Body of pancreas (tissue), 4 donors: ENCODE results near the gene MYO7B. TPM values are rescaled to one million over a fixed set of nuclear protein-coding genes. Genes with fewer than 3 reads are reported as not detected.

Experiments used
- ATAC-seq: fragments of 150-250 bp; one replicate; pipeline ENCODE4 v1.9.1; 2016
- DNase-seq, 4 donors: peaks; one replicate each; pipeline ENCODE4 v3.0.0-alpha.2; 2019
- H3K27ac ChIP-seq, 4 donors: fragments of 200-600 bp; sonication (generic); 1 replicate in 3 of 4; 2 replicates in 1 of 4; pipeline versions ENCODE4 v1.5.1 to v1.6.1; 2016 to 2019; ENCODE audit warnings: mild to moderate bottlenecking in 1 of 4, mixed read lengths in 1 of 4, moderate library complexity in 1 of 4
- H3K27me3 ChIP-seq, 2 donors: fragments of 200-600 bp; sonication (generic); one replicate each; pipeline ENCODE4 v1.6.0; 2016; ENCODE audit warnings: mild to moderate bottlenecking in 1 of 2
- H3K36me3 ChIP-seq, 2 donors: fragments of 200-600 bp; sonication (generic); replicated peaks in 1 of 2; 2 replicates each; pipeline ENCODE4 v1.5.1; 2016; ENCODE audit warnings: low read depth in 2 of 2; ENCODE audit not compliant: insufficient read depth in 1 of 2
- H3K4me1 ChIP-seq: fragments of 200-600 bp; sonication (generic); one replicate; pipeline ENCODE4 v1.6.0; 2016
- H3K4me3 ChIP-seq, 2 donors: fragments of 200-600 bp; sonication (generic); 1 replicate in 1 of 2; 2 replicates in 1 of 2; pipeline ENCODE4 v1.5.1; 2016 to 2019
- H3K9me3 ChIP-seq, 3 donors: fragments of 200-600 bp; sonication (generic); 1 replicate in 2 of 3; 2 replicates in 1 of 3; pipeline ENCODE4 v1.5.1; 2016
- POLR2A ChIP-seq, 3 donors: fragments of 450-650 bp; IDR thresholded peaks; one replicate each; pipeline ENCODE4 v1.6.1; 2016; ENCODE audit warnings: antibody characterized with exemption in 3 of 3, mild to moderate bottlenecking in 2 of 3
- WGBS, 2 donors: methylation state at CpG; one replicate each; pipeline ENCODE4 v1.1.5; 2017; 5-methylcytosine and 5-hydroxymethylcytosine counted together
- intact Hi-C: fragments of 100-400 bp; cut with DNase I; formaldehyde crosslinking; loops from one replicate; pipeline ENCODE4 v1.15.1; 2023
- total RNA-seq, 2 donors: library from RNA; depleted of rRNA; stranded (reverse); fragments of >200 nt; gene quantifications; one replicate each; pipeline ENCODE4 v1.1.0, GENCODE V29; 2016
- TF ChIP-seq, protein P1 (sequence below), 7 experiments: fragments of 450-650 bp in 4 of 7; fragments of 200-600 bp in 3 of 7; sonication (generic) in 3 of 7; IDR thresholded peaks; one replicate each; pipeline ENCODE4 v1.5.1; 2016 to 2019; ENCODE audit warnings: antibody characterized with exemption in 7 of 7

Gene MYO7B
- total RNA-seq, 2 donors from 2014 or later = 0.33 to 1.8 TPM

DNA sequence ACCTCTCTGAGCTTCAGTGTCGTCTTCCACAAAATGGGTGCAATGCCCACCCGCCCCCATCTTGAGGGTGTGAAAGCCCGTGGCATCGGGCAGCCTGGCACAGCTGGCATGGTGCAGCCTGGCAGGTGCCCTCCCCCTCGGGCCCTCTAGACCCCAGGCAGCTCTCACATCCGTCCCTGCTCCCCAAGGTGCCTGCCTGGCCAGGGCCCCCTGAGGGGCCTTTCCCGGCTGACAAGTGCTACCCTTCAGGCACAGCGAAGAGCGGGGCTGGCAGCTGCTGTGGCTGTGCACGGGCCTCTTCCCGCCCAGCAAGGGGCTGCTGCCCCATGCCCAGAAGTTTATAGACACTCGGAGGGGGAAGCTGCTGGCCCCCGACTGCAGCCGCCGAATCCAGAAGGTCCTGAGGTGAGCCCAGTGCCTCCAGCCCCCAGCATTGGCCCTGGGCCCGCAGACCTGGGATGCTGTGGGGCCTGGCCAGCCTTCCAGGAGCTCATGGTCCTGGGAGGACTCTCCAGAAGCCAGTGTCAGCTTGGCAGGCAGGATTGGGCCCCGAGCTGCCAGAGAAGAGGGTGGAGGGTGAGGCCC is 96.6 kb downstream of the MYO7B start:
- 81 to 100% methylated on average over 1 to 16 of the region's 17 CpGs for WGBS, 2 donors
- TF ChIP-seq, protein P1, sequence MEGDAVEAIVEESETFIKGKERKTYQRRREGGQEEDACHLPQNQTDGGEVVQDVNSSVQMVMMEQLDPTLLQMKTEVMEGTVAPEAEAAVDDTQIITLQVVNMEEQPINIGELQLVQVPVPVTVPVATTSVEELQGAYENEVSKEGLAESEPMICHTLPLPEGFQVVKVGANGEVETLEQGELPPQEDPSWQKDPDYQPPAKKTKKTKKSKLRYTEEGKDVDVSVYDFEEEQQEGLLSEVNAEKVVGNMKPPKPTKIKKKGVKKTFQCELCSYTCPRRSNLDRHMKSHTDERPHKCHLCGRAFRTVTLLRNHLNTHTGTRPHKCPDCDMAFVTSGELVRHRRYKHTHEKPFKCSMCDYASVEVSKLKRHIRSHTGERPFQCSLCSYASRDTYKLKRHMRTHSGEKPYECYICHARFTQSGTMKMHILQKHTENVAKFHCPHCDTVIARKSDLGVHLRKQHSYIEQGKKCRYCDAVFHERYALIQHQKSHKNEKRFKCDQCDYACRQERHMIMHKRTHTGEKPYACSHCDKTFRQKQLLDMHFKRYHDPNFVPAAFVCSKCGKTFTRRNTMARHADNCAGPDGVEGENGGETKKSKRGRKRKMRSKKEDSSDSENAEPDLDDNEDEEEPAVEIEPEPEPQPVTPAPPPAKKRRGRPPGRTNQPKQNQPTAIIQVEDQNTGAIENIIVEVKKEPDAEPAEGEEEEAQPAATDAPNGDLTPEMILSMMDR (IDR thresholded peaks at IDR 0.05) = no peak
- TF ChIP-seq POLR2A (IDR thresholded peaks at IDR 0.05) = no peak
- Histone ChIP-seq H3K27me3 (no peaks in the 10 kb centered on the region), H3K9me3 (no peaks in the 10 kb centered on the region), H3K4me1 (no peaks in the 10 kb centered on the region), H3K4me3 (no peak overlapping the region), H3K27ac (no peak overlapping the region), H3K36me3 (no peaks in the 10 kb centered on the region)
- DNase-seq = no peak
- no peak for ATAC-seq
- intact Hi-C loops = no loop called here

GRCh38 chr2:127632592-127633489 is 97.4 kb downstream of the MYO7B start:
- DNase-seq (no peak), ATAC-seq (no peak)
- no peak overlapping the region for H3K27ac ChIP-seq
- no peaks in the 10 kb centered on the region for H3K9me3 ChIP-seq
- no peaks in the 10 kb centered on the region for H3K36me3 ChIP-seq
- H3K4me3 ChIP-seq = no peak overlapping the region
- no peaks in the 10 kb centered on the region for H3K27me3 ChIP-seq
- peaks cover 2% of the 10 kb centered on the region for H3K4me1 ChIP-seq
- TF ChIP-seq POLR2A (IDR thresholded peaks at IDR 0.05) = no peak
- TF ChIP-seq, protein P1 (IDR thresholded peaks at IDR 0.05) = no peak
- 80% methylated on average over 12 to 20 of the region's 25 CpGs for WGBS, 2 donors
- intact Hi-C loops = no loop called here

DNA sequence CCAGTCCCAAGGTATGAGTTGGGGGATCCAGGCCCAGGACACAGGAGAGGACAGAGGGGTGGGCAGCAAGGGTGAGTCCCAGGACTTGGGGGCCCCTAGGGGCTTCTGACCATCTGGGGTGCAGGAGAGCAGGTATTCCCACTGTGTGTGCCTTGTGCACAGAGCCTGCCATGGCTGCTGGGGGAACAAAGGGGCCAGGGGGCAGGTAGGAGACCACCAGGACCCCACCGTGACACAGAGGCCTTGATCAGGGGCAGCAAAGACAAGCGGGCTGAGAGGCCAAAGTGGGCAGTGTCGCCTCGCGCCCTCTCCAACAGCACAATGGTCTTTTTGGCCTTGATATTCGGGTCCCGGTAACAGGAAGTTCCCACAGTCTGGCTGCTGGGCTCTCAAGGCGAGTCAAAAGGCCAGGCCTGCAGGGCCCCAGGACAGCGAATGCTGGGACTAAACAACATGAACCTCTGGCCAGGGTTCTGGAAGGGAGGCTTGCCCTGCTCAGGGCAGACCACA is 98.1 kb downstream of the MYO7B start:
- H3K36me3 ChIP-seq = no peaks in the 10 kb centered on the region
- WGBS, 2 donors = 81 to 87% methylated on average over 3 to 9 of the region's 9 CpGs
- H3K4me1 ChIP-seq = peaks cover 5% of the 10 kb centered on the region
- H3K9me3 ChIP-seq = no peaks in the 10 kb centered on the region
- no peak for DNase-seq
- no peak overlapping the region for H3K27ac ChIP-seq
- H3K4me3 ChIP-seq = no peak overlapping the region
- no peaks in the 10 kb centered on the region for H3K27me3 ChIP-seq
- intact Hi-C loops = no loop called here
- TF ChIP-seq POLR2A (IDR thresholded peaks at IDR 0.05) = no peak
- TF ChIP-seq, protein P1 (IDR thresholded peaks at IDR 0.05) = no peak
- no peak for ATAC-seq

- TF ChIP-seq POLR2A (IDR thresholded peaks at IDR 0.05) = no peak
- TF ChIP-seq, protein P1 (IDR thresholded peaks at IDR 0.05) = no peak
- H3K4me1 ChIP-seq = peaks cover 5% of the 10 kb centered on the region
- intact Hi-C loops = no loop called here
Measured at GRCh38 chr2:127634066-127634617, 98.7 kb downstream of the MYO7B start.

More at GRCh38 chr2:127634066-127634617, 98.7 kb downstream of the MYO7B start:
- Histone ChIP-seq H3K9me3 (no peaks in the 10 kb centered on the region), H3K27ac (no peak overlapping the region), H3K4me3 (no peak overlapping the region), H3K36me3 (no peaks in the 10 kb centered on the region), H3K27me3 (no peaks in the 10 kb centered on the region)
- 72 to 81% methylated on average over 11 to 14 of the region's 16 CpGs for WGBS, 2 donors
- ATAC-seq = no peak
- no peak for DNase-seq
